ENCODE measurements around the gene LDLRAD1. TPM values are rescaled to one million over a fixed set of nuclear protein-coding genes. Genes with fewer than 3 reads are reported as not detected.
"Not testable (repeated sequence)": the region's sequence is repeated elsewhere in the genome, so short reads cannot be mapped to it uniquely, and the experiment has no call there.

The LDLRAD1 gene
- total RNA-seq, 2 donors from 2014 or later = not detected

DNA sequence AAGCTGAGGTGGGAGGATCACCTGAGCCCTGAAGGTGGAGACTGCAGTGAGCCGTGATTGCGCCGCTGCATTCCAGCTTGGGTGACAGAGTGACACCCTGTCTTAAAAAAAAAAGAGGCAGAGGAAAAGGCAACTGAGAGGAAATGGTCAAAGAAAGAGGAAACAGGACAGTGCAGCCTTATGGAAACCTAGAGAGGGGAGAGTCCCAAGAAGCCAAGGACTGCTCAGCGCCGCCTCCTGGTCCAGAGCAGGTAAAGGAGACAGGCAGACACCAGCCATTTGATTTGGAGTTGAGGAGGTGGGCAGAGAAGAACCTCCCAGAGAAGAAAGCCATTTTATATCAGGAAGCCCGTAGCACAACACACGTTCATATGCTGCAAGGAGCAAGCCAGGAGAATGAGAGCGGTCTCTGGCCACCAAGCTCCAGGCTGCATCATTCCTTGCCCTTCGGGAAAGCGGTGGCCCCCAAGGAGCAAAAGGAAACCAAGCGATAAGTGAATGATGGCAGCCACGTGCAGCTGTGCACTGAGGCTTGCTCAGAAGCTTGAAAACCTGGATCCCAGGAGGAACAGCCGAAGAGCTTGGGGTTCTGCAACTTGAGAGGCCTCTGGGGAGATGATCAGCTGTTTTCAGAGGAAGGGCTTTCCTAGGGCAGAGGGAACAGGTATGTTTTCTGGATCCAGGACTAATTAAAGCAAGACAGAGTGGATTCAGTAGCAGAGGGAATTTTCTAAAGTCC, 38.1 kb downstream of the LDLRAD1 start:
- ATAC-seq (no peak), DNase-seq (ENCODE audit: low spot score in 2 of 2) (no peak)
- H3K36me3 Mint-ChIP-seq = peaks cover 0 to 5% of the 10 kb centered on the region in 2 donors

DNA sequence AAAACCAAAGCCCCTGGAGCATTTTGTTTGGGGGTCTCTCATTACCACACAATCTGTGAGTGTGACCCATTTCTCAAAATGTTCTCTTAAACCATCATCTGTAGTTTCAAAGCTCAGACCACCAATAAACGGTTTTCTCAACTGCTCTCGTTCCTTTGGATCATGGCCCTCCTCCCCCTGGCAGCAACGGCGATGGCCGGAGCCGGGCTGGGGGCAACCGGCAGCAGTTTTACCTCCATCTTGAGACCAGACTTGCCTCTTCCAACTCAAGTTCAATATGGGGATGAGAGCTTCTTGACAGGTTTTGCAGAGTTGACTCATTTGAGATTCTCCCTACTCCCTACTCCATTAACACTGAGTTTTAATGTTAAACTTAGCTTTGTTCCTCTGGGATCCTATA, 42.1 kb downstream of the LDLRAD1 start:
- Mint-ChIP-seq H3K9me3 (no peaks in the 10 kb centered on the region), H3K36me3 (peaks cover 5% of the 10 kb centered on the region in 2 donors), H3K27ac (peak overlapping the region in 1 of 2 donors; percentile 11)
- DNase-seq (ENCODE audit: low spot score in 2 of 2) (no peak), ATAC-seq (no peak)

More for the DNA sequence above, 38.1 kb downstream of the LDLRAD1 start:
- Mint-ChIP-seq H3K9me3 (no peaks in the 10 kb centered on the region), H3K27ac (peak overlapping the region in 1 of 2 donors; percentile 32)

DNA sequence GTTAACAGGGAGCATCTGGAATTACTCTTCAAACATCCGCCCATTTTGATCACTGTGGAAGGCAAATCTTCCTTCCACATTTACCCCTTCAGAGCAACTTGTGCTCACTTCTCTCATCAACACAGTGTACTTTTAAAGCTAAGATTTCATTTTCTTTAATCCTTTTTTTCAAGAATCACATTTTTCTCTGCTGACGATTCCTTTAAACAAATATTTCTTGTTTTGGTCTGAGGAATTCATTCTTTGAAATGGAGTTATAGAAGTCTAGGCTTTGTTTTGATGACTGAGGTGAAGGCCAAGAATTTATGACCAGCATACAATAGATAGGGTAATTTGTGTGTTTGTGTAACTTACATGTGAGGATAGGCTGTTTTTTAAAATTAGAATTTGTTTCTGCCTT, 46.3 kb downstream of the LDLRAD1 start:
- DNase-seq (ENCODE audit: low spot score in 2 of 2) (no peak), ATAC-seq (no peak)
- Mint-ChIP-seq H3K9me3 (no peaks in the 10 kb centered on the region), H3K36me3 (peaks cover 6 to 10% of the 10 kb centered on the region in 2 donors), H3K27ac (no peak overlapping the region)

- H3K9me3 Mint-ChIP-seq; H3K27ac Mint-ChIP-seq; ATAC-seq; DNase-seq (ENCODE audit: low spot score in 2 of 2): not testable (repeated sequence)
- peaks cover 9 to 10% of the 10 kb centered on the region in 2 donors for H3K36me3 Mint-ChIP-seq
These were observed 48.7 kb downstream of the LDLRAD1 start for GRCh38 chr1:53969323-53969722.

DNA sequence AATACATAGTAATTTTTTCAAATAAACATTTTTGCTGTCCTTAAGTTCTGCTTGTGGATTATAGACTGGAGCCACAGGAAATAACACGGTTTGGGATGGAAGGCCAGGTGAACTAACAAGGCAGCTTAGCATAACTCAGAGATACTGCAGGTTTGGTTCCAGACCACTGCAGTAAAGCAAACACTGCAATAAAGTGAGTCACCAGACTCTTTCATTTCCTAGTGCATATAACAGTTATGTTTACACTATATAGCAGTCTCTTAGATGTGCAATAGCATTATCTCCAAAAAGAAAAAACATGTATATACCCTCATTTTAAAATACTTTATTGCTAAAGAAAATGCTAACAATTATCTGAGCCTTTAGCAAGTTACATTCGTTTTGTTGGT, 49.9 kb downstream of the LDLRAD1 start:
- H3K36me3 Mint-ChIP-seq = peaks cover 9 to 10% of the 10 kb centered on the region in 2 donors
- no peak overlapping the region for H3K27ac Mint-ChIP-seq
- DNase-seq (ENCODE audit: low spot score in 2 of 2) (no peak), ATAC-seq (no peak)
- no peaks in the 10 kb centered on the region for H3K9me3 Mint-ChIP-seq

GRCh38 chr1:53967409-53968124, 50.4 kb downstream of the LDLRAD1 start:
- DNase-seq (ENCODE audit: low spot score in 2 of 2) (no peak), ATAC-seq (no peak)
- H3K27ac Mint-ChIP-seq = peak overlapping the region in 1 of 2 donors; percentile 45
- H3K9me3 Mint-ChIP-seq = no peaks in the 10 kb centered on the region
- peaks cover 9 to 10% of the 10 kb centered on the region in 2 donors for H3K36me3 Mint-ChIP-seq

DNA sequence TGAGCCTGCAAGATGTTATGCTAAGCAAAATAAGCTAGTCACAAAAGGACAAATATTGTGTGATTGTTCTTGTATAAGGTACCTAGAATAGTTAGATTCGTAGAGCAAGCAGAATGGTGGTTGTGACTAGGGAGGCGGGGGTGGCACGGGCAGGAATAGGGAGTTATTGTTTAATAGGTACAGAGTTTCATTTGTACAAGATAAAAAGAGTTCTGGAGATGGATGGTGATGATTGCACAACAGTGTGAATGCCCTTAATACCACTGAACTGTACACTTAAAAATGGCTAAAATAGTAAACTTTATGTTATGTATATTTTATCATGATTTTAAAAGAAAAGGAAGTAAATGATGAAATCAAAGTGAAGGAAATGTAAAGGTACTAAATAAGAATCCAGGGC, 51.2 kb downstream of the LDLRAD1 start:
- no peak for DNase-seq (ENCODE audit: low spot score in 2 of 2)
- Mint-ChIP-seq H3K27ac (no peak overlapping the region), H3K9me3 (no peaks in the 10 kb centered on the region), H3K36me3 (peaks cover 9% of the 10 kb centered on the region in 2 donors)
- ATAC-seq = no peak

GRCh38 chr1:53964109-53964508, 53.9 kb downstream of the LDLRAD1 start:
- H3K36me3 Mint-ChIP-seq = peaks cover 0 to 16% of the 10 kb centered on the region in 2 donors
- no peak for ATAC-seq
- DNase-seq (ENCODE audit: low spot score in 2 of 2) = no peak
- H3K27ac Mint-ChIP-seq = no peak overlapping the region
- no peaks in the 10 kb centered on the region for H3K9me3 Mint-ChIP-seq

DNA sequence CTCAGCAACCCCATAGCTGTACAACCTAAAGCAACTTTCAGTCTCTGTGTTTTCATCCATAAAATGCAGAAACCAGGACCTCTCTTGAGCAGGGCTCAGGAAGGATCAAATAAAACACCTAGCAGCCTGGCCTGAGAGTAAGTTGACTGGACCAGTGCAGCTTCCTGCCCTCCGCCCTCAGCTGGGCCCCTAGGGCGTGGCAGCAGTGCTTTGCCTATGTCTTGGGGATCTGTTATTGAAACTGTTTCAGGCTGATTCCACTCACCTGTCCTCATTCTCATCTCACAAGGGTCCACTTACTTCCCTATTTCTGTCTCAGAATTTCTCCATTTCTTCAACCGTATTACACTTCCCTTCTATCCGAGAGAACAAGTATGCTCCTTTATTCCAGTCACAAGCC, 54.5 kb downstream of the LDLRAD1 start:
- Mint-ChIP-seq H3K36me3 (peaks cover 0 to 16% of the 10 kb centered on the region in 2 donors), H3K27ac (no peak overlapping the region), H3K9me3 (no peaks in the 10 kb centered on the region)
- DNase-seq (ENCODE audit: low spot score in 2 of 2) (no peak), ATAC-seq (no peak)

DNA sequence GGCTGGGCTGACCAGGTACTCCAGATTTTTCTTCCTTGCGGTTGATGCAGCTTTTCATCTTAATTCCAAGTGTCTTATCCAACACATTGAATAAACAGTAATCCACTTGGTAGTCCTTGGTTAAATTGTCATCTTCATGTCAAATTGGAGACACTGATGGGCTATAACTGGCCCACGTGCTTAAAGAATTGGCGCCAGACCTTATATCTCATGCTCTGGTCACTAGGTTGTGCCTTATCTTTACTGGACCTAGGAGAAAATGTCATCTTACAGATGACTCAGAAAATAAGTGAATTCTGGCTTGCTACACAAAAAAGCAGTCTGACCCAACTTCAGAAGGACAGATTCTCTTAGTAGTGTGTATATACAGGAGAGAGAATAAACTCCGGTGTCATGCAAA, 55.6 kb downstream of the LDLRAD1 start:
- peaks cover 0 to 16% of the 10 kb centered on the region in 2 donors for H3K36me3 Mint-ChIP-seq
- DNase-seq (ENCODE audit: low spot score in 2 of 2) (no peak), ATAC-seq (no peak)
- no peaks in the 10 kb centered on the region for H3K9me3 Mint-ChIP-seq
- no peak overlapping the region for H3K27ac Mint-ChIP-seq

GRCh38 chr1:53959664-53960250, 58.2 kb downstream of the LDLRAD1 start:
- H3K27ac Mint-ChIP-seq = no peak overlapping the region
- H3K9me3 Mint-ChIP-seq = no peaks in the 10 kb centered on the region
- peaks cover 0 to 7% of the 10 kb centered on the region in 2 donors for H3K36me3 Mint-ChIP-seq
- ATAC-seq (peak in 1 of 2 donors; percentile 59), DNase-seq (ENCODE audit: low spot score in 2 of 2) (peak in 1 of 2 donors; percentile 28)

Other genes with a start within 250 kb of the LDLRAD1 start
- 10 to 100 TPM; 17.0 to 33.3 TPM for gene NDC1, start 179.9 kb downstream of the LDLRAD1 start, total RNA-seq
- 10 to 100 TPM; 18.1 to 21.8 TPM for gene YIPF1, start 128.4 kb downstream of the LDLRAD1 start, total RNA-seq
- not detected for gene DIO1, start 124.0 kb downstream of the LDLRAD1 start, total RNA-seq
- gene IFT25, start 72.5 kb downstream of the LDLRAD1 start, total RNA-seq = 10 to 100 TPM; 61.3 to 73.0 TPM
- 10 to 100 TPM; 31.6 to 35.8 TPM for gene LRRC42, start 71.8 kb downstream of the LDLRAD1 start, total RNA-seq
- gene TMEM59, start 35.0 kb upstream of the LDLRAD1 start, total RNA-seq = 100 to 1,000 TPM; 132 to 164 TPM
- 10 to 100 TPM; 11.8 to 19.4 TPM for gene TCEANC2, start 35.4 kb upstream of the LDLRAD1 start, total RNA-seq
- under 1 TPM; 0.11 to 0.14 TPM for gene CDCP2, start 134.8 kb upstream of the LDLRAD1 start, total RNA-seq
- 10 to 100 TPM; 11.7 to 12.1 TPM for gene CYB5RL, start 181.8 kb upstream of the LDLRAD1 start, total RNA-seq
- 100 to 1,000 TPM; 169 to 186 TPM for gene MRPL37, start 182.0 kb upstream of the LDLRAD1 start, total RNA-seq

Data from activated naive CD4-positive, alpha-beta T cell treated with anti-CD3 and anti-CD28 coated beads, Interleukin-2, amount 50 U/mL, for 72 hours (primary cell).